HG02610 (cell line): Measurements from ENCODE around the gene SERPINA10.

Source experiments
- ATAC-seq: cut with Tn5 transposase; IDR thresholded peaks from one replicate; pipeline ENCODE4 v1.9.1; 2021; ENCODE audit warnings: mild to moderate bottlenecking, moderate library complexity; ENCODE audit not compliant: unreplicated experiment

The SERPINA10 gene, protein sequence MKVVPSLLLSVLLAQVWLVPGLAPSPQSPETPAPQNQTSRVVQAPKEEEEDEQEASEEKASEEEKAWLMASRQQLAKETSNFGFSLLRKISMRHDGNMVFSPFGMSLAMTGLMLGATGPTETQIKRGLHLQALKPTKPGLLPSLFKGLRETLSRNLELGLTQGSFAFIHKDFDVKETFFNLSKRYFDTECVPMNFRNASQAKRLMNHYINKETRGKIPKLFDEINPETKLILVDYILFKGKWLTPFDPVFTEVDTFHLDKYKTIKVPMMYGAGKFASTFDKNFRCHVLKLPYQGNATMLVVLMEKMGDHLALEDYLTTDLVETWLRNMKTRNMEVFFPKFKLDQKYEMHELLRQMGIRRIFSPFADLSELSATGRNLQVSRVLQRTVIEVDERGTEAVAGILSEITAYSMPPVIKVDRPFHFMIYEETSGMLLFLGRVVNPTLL

GRCh38 chr14:94292872-94293577, at the start of gene SERPINA10:
SERPINA10 (minus strand) TSS chr14:94293268; CDS start chr14:94290593, 2,675 bp downstream.
- no peak for ATAC-seq

GRCh38 chr14:94342334-94342934, 49.4 kb upstream of the SERPINA10 start:
- ATAC-seq: no peak

- ATAC-seq: no peak
These were observed 48.7 kb upstream of the SERPINA10 start for GRCh38 chr14:94341656-94342333.

- no peak for ATAC-seq
These were observed 47.5 kb upstream of the SERPINA10 start for GRCh38 chr14:94340533-94340932.

GRCh38 chr14:94338023-94338422, 45.0 kb upstream of the SERPINA10 start:
- ATAC-seq: no peak

DNA sequence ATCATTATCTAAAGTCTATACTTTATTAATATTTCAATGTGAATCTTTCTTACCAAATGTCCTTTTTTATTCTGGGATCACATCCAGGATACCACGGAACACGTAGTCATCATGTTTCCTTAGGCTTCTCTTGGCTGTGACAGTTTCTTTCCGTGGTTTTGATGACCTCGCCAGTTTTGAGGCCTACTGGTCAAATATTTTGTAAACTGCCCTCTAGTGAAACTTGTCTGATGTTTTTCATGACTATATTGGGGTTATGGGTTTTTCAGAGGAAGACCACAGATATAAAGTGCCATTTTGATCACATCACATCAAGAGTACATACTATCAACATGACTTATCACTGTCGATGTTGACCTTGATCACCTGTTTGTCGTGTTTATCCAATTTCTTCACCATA, 44.2 kb upstream of the SERPINA10 start:
- ATAC-seq: no peak

DNA sequence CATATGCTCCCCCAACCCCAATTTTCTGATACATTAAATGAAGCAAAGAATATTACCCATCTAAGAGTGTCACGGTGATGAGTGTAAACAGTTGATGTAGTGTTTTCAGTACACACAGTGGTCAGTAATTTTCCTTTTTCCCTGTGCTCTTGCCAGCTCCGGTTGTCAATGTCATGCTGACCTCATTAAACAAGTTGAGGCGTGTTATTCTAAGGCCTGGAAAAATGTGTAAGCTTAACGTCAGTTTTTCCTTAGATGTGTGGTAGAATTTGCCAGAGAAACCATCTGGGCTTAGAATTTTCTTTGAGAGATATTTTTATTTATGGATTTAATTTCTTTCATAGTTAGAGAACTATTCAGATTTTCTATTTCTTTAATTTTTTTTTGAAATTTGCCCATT, 41.8 kb upstream of the SERPINA10 start:
- ATAC-seq: no peak

GRCh38 chr14:94332587-94332986, 39.5 kb upstream of the SERPINA10 start:
- ATAC-seq: no peak

- ATAC-seq: no peak
These were observed 39.1 kb upstream of the SERPINA10 start for GRCh38 chr14:94332063-94332583.

GRCh38 chr14:94331462-94331861, 38.4 kb upstream of the SERPINA10 start:
- ATAC-seq: no peak

DNA sequence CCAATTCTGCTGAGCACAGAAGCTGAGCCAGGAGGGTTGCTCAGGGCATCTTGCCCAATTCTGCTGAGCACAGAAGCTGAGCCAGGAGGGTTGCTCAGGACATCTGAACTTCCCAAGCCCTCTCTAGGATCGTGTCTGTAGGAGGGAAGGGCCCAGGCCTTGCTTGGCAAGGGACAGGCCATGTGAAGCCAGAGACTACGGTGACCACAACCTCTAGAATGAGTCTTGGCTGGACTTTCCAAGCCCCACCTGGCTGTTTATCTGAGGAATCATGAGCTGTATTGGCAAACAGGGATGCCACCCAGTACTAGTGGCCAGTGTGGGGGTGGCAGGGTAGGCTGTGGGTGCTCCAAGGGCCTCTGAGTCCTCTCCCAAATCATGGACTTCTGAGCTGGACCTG, 37.8 kb upstream of the SERPINA10 start:
- ATAC-seq: no peak

DNA sequence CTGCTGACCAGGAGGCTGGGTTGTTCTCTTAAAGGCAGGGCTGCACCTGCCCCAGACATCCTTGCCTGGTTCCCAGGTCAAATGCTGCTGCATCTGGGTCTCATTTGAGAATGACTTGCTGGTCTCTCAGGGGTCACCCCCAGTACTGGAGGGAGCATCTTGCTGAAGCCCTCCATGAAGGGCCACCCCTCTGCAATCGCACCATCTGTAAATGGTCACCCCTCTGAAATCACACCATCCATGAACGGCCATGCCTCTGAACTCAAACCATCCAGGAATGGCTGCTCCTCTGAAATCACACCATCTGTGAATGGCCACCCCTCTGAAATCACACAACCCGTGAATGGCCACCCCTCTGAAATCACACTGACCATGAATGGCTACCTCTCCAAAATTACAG, 37.4 kb upstream of the SERPINA10 start:
- ATAC-seq: no peak

- no peak for ATAC-seq
These were observed 36.8 kb upstream of the SERPINA10 start for GRCh38 chr14:94329857-94330256.

- ATAC-seq: no peak
These were observed 35.1 kb upstream of the SERPINA10 start for GRCh38 chr14:94328196-94328595.

GRCh38 chr14:94322648-94323570, 29.8 kb upstream of the SERPINA10 start, which contains the start of gene SERPINA6:
SERPINA6 (minus strand) TSS chr14:94323336; CDS start chr14:94314648, 8,688 bp downstream.
- no peak for ATAC-seq

- no peak for ATAC-seq
These were observed 28.6 kb upstream of the SERPINA10 start for GRCh38 chr14:94321421-94322271.

DNA sequence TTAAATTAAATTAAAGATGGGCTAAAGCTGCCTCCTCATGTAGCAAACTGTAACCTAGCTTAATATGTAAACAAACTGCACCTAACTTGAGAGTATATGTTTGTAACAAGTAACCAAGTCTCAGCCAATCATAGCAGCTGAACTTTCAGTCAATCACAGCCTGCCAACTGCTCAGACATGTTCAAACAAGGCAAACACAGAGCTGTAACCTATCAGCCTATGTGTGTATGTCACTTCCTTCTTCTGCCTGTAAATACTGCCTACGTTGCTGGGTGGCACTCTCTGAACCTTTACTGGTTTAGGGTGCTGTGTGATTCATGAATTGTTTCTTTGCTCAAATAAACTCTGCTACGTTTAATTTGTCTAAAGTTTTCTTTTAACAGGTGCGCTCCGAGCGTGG, 27.2 kb upstream of the SERPINA10 start:
- no peak for ATAC-seq

DNA sequence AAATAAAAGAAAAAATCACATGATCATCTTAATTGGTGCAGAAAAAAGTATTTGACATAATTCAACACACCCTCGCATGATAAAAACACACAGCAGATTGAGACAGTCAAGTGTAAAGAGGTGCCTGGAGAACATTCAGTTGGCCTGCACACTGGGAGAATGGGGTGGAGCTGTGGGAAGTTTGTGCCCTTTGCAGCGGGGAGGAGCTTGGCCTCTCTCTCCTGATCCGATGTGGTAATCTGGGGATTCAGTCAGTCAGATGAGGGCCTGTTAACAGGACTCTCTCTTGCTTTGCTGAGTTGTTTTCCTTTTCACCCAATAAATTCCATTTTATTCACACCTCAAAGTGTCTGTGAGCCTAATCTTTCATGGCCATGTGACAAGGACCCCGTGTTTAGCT, 24.2 kb upstream of the SERPINA10 start:
- ATAC-seq: no peak

GRCh38 chr14:94316692-94317091, 23.6 kb upstream of the SERPINA10 start:
- no peak for ATAC-seq
